Stimulated activated effector memory CD8-positive, alpha-beta T cell treated with anti-CD3 and anti-CD28 coated beads, Interleukin-12 subunit alpha, Interleukin-12 subunit beta, amount 100 ng/mL, for 72 hours (primary cell): ENCODE measurements around the gene GAMT.
A peak's percentile ranks its signal among the peaks of the same experiment; 100 is the strongest.

Source experiments
- ATAC-seq: fragments of 150-1000 bp; cut with Tn5 transposase; 2 replicates; pipeline ENCODE4 v1.10.0; 2021
- DNase-seq, 2 donors: peaks; one replicate each; pipeline ENCODE4 v3.0.0; 2021 to 2022; ENCODE audit warnings: low spot score in 2 of 2
- H3K27ac Mint-ChIP-seq: one replicate; pipeline ENCODE4 v1.8.0; 2022; ENCODE audit warnings: mild to moderate bottlenecking, mixed read lengths
- H3K36me3 Mint-ChIP-seq: one replicate; pipeline ENCODE4 v1.8.0; 2022; ENCODE audit warnings: mild to moderate bottlenecking, mixed read lengths
- H3K4me1 Mint-ChIP-seq: one replicate; pipeline ENCODE4 v1.8.0; 2022; ENCODE audit warnings: mixed read lengths
- H3K4me3 Mint-ChIP-seq: one replicate; pipeline ENCODE4 v1.8.0; 2022; ENCODE audit warnings: mild to moderate bottlenecking, mixed read lengths
- H3K9me3 Mint-ChIP-seq: one replicate; pipeline ENCODE4 v1.8.0; 2022; ENCODE audit warnings: mixed read lengths

The GAMT gene

GRCh38 chr19:1401889-1402217 is 511 bp upstream of the GAMT start:
- Mint-ChIP-seq H3K4me1 (peaks cover 11% of the 10 kb centered on the region), H3K9me3 (no peaks in the 10 kb centered on the region), H3K36me3 (no peaks in the 10 kb centered on the region), H3K4me3 (peak overlapping the region; percentile 16), H3K27ac (no peak overlapping the region)
- no peak for ATAC-seq
- DNase-seq = no peak

- Mint-ChIP-seq H3K36me3 (peaks cover 7% of the 10 kb centered on the region), H3K27ac (no peak overlapping the region), H3K4me1 (peaks cover 13% of the 10 kb centered on the region), H3K4me3 (peak overlapping the region; percentile 61), H3K9me3 (no peaks in the 10 kb centered on the region)
- no peak for DNase-seq
- ATAC-seq = peak; percentile 17
These were observed 833 bp downstream of the GAMT start for GRCh38 chr19:1400281-1401137.

GRCh38 chr19:1399745-1400144 is 1.6 kb downstream of the GAMT start:
- DNase-seq (no peak), ATAC-seq (no peak)
- Mint-ChIP-seq H3K27ac (no peak overlapping the region), H3K4me1 (peaks cover 13% of the 10 kb centered on the region), H3K4me3 (peak overlapping the region; percentile 61), H3K36me3 (peaks cover 7% of the 10 kb centered on the region), H3K9me3 (no peaks in the 10 kb centered on the region)

- DNase-seq = no peak
- peaks cover 7% of the 10 kb centered on the region for H3K36me3 Mint-ChIP-seq
- H3K9me3 Mint-ChIP-seq = no peaks in the 10 kb centered on the region
- H3K27ac Mint-ChIP-seq = peak overlapping the region; percentile 29
- no peak for ATAC-seq
- no peak overlapping the region for H3K4me3 Mint-ChIP-seq
- peaks cover 13% of the 10 kb centered on the region for H3K4me1 Mint-ChIP-seq
These were observed 2.3 kb downstream of the GAMT start for GRCh38 chr19:1399079-1399478.

- no peak overlapping the region for H3K27ac Mint-ChIP-seq
- H3K36me3 Mint-ChIP-seq = peaks cover 14% of the 10 kb centered on the region
- no peaks in the 10 kb centered on the region for H3K9me3 Mint-ChIP-seq
- peaks cover 11% of the 10 kb centered on the region for H3K4me1 Mint-ChIP-seq
- no peak for ATAC-seq
- DNase-seq = no peak
- H3K4me3 Mint-ChIP-seq = no peak overlapping the region
These were observed 3.5 kb downstream of the GAMT start for GRCh38 chr19:1397838-1398237.

- Mint-ChIP-seq H3K4me1 (peaks cover 6% of the 10 kb centered on the region), H3K9me3 (no peaks in the 10 kb centered on the region), H3K36me3 (peaks cover 22% of the 10 kb centered on the region), H3K4me3 (no peak overlapping the region), H3K27ac (no peak overlapping the region)
- DNase-seq (no peak), ATAC-seq (no peak)
These were observed 4.3 kb downstream of the GAMT start for GRCh38 chr19:1396768-1397679.

- no peak for DNase-seq
- ATAC-seq = no peak
- no peaks in the 10 kb centered on the region for H3K9me3 Mint-ChIP-seq
- peak overlapping the region; percentile 32 for H3K27ac Mint-ChIP-seq
- H3K4me3 Mint-ChIP-seq = no peak overlapping the region
- H3K36me3 Mint-ChIP-seq = peaks cover 30% of the 10 kb centered on the region
- H3K4me1 Mint-ChIP-seq = peaks cover 6% of the 10 kb centered on the region
These were observed 5.1 kb downstream of the GAMT start for GRCh38 chr19:1396019-1396767.

- Mint-ChIP-seq H3K27ac (peak overlapping the region; percentile 32), H3K4me1 (peaks cover 6% of the 10 kb centered on the region), H3K9me3 (no peaks in the 10 kb centered on the region), H3K4me3 (no peak overlapping the region), H3K36me3 (peaks cover 38% of the 10 kb centered on the region)
- no peak for ATAC-seq
- no peak for DNase-seq
These were observed 5.9 kb downstream of the GAMT start for GRCh38 chr19:1395194-1396018.

- H3K36me3 Mint-ChIP-seq = peaks cover 40% of the 10 kb centered on the region
- no peak overlapping the region for H3K27ac Mint-ChIP-seq
- peaks cover 6% of the 10 kb centered on the region for H3K4me1 Mint-ChIP-seq
- H3K4me3 Mint-ChIP-seq = no peak overlapping the region
- DNase-seq (no peak), ATAC-seq (no peak)
- no peaks in the 10 kb centered on the region for H3K9me3 Mint-ChIP-seq
These were observed 6.8 kb downstream of the GAMT start for GRCh38 chr19:1394252-1395193.

- Mint-ChIP-seq H3K36me3 (peaks cover 40% of the 10 kb centered on the region), H3K4me1 (peaks cover 6% of the 10 kb centered on the region), H3K27ac (no peak overlapping the region), H3K9me3 (no peaks in the 10 kb centered on the region), H3K4me3 (no peak overlapping the region)
- ATAC-seq (no peak), DNase-seq (no peak)
These were observed 7.5 kb downstream of the GAMT start for GRCh38 chr19:1393841-1394240.

GRCh38 chr19:1392939-1393530 is 8.3 kb downstream of the GAMT start:
- Mint-ChIP-seq H3K4me3 (no peak overlapping the region), H3K4me1 (peaks cover 6% of the 10 kb centered on the region), H3K27ac (no peak overlapping the region), H3K9me3 (no peaks in the 10 kb centered on the region), H3K36me3 (peaks cover 40% of the 10 kb centered on the region)
- no peak for DNase-seq
- ATAC-seq = no peak

GRCh38 chr19:1392407-1392806 is 8.9 kb downstream of the GAMT start:
- H3K27ac Mint-ChIP-seq = no peak overlapping the region

GRCh38 chr19:1390890-1391423 is 10.4 kb downstream of the GAMT start:
- Mint-ChIP-seq H3K4me1 (peaks cover 6% of the 10 kb centered on the region), H3K27ac (no peak overlapping the region), H3K4me3 (no peak overlapping the region), H3K9me3 (no peaks in the 10 kb centered on the region), H3K36me3 (peaks cover 35% of the 10 kb centered on the region)
- ATAC-seq = no peak
- no peak for DNase-seq

More at GRCh38 chr19:1392407-1392806, 8.9 kb downstream of the GAMT start:
- H3K36me3 Mint-ChIP-seq = peaks cover 40% of the 10 kb centered on the region
- H3K9me3 Mint-ChIP-seq = no peaks in the 10 kb centered on the region
- H3K4me1 Mint-ChIP-seq = peaks cover 6% of the 10 kb centered on the region
- H3K4me3 Mint-ChIP-seq = no peak overlapping the region
- ATAC-seq = no peak
- no peak for DNase-seq
